HG03159 (cell line): ENCODE measurements around the gene NDUFS2.

Source experiments
- ATAC-seq: cut with Tn5 transposase; IDR thresholded peaks from one replicate; pipeline ENCODE4 v1.9.1; 2021; ENCODE audit warnings: mild to moderate bottlenecking, moderate library complexity; ENCODE audit not compliant: unreplicated experiment

NDUFS2 gene

DNA sequence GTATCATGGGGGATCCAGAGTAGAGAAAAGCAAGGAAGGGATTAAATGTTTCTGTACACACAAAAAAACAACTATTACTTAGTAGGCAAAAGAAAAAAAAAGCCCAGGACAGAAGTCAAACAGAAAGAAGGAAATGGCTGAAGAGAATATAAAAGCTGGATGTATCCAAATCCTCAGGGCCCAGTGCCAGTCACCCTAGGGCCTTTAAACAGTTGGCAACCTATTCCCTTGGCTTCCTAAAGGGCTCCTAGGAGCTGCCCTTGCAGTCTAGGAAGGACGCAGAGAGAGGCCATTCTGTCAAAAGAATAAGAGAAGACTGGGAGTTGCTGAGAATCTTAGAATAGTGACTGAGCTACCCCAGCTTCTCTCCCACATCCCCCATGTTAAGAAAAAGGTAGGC is 29.8 kb upstream of the NDUFS2 start:
- no peak for ATAC-seq

DNA sequence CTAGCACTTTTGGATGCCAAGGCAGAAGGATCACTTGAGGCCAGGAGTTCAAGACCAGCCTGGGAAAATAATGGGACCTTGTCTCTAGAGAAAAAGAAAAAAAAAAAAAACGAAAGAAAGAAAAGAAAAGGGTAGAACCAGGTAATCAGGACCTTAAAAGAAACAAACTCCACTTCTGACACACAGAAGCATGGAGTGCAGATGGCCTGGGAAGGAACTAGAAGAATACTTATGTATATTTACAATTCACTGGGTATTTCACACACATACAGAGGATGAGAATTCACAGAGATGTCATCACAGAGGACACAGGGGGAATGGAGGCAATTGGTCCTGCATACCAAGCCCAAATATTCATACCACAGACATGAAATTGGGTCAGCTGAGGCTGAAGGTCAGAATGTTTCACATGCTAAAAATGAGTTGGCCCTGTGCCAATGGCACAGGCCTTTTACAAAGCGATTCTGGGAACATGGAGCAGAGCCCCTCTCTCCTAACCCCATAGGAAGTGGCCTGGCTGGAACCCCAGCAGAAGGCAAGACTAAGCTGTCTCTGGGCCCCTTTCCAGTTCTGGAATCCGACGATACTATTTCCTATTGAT is 29.3 kb upstream of the NDUFS2 start:
- no peak for ATAC-seq

DNA sequence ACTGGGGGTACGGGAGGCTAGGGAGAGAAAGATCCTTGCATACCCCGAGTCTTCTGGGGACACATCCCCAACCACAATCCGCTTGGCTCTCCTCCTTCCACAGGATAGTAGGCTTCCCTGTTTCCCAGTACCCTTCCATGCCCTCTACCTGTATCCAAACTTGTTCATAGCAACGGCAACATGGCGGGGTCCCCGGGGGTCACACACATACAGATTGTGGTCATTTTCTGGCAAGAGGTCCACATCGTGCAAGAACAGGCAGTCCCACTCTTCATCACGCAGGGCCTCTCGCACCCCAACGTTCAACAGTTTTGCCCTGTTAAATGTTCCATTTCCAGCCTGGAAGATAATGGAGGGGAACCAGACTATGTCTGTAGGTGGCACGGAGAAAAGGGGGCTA is 28.5 kb upstream of the NDUFS2 start:
- ATAC-seq: no peak

DNA sequence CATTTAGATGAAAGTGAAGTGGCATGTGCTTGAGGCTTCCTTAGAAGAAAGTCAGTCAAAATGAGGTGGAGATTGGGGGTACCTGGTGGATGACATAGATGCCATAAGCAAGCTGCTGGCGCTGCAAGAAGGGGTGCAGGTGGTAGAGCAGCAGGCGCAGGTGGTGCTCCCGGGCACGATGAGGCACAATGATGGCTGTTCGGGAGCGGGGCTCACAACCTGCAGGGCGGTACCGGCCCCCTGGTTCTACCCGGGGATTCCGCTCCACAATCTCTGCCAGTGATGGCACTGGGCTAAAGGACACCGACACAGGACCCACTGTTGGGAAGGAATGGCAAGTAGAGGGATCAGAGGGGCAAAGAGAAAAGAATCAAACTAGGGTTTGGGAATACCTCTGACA is 27.3 kb upstream of the NDUFS2 start:
- ATAC-seq: no peak

DNA sequence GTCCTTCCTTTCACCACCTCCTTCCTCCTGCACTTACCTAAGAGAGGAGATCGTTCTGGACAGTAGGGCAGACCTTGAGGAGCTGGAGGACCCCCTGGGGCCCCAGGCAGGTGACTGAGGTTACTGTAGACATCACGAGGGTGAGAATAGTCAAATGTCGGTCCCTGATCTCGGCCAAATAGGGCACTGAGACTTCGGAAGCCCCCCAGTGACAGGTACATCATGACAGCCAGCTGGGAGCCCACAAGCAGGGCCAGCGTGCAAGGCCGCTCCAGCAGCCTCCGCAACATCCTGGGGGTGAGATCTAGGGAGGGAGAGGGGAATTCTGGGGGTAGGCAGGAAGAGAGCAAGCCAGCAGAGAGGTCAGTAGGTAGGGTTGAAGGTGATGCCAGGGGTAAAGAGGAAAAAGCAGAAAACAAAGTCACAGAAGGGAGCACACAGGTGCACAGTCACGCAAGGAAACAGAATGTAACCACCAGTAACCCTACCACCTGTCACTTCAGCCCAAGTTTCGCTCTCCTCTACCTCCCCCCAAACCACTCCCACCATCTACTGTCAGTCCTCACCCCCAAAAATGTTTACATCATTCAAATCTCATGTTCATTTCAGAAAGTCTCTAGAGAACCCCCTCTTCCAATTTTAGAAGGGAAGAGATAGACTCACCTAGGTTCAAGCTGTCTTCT is 26.3 kb upstream of the NDUFS2 start:
- no peak for ATAC-seq

DNA sequence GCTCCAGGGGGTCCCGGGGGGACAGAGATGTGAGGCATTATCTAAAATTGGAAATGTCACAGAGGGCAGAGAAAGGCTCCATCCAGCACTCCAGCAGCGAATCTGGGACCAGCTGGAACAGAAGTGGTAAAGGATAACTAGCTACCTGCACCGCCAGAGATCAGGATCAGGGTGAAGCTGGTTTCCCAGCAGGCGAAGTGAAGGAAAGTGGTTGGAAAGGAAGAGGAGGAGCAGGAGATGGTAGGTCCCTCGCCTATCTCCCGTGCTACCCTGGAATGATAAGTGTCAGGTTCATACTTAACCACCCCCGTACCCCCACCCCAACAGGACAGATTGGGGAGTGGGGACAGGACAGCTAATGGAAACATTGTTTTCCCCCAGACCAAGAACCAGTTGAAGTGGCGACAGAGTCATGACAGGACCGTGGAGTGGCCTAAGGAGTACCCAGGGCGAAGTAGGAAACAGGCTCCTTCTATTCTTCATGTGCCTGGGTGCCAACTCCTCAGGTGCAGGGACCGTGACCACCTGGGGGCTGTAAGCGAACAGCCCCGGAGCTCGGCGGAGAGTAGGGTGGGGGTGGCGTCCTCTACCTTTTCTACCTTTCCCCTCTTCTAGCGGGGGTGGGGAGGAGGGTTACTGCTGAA is 25.6 kb upstream of the NDUFS2 start:
- ATAC-seq: peak; percentile 12

DNA sequence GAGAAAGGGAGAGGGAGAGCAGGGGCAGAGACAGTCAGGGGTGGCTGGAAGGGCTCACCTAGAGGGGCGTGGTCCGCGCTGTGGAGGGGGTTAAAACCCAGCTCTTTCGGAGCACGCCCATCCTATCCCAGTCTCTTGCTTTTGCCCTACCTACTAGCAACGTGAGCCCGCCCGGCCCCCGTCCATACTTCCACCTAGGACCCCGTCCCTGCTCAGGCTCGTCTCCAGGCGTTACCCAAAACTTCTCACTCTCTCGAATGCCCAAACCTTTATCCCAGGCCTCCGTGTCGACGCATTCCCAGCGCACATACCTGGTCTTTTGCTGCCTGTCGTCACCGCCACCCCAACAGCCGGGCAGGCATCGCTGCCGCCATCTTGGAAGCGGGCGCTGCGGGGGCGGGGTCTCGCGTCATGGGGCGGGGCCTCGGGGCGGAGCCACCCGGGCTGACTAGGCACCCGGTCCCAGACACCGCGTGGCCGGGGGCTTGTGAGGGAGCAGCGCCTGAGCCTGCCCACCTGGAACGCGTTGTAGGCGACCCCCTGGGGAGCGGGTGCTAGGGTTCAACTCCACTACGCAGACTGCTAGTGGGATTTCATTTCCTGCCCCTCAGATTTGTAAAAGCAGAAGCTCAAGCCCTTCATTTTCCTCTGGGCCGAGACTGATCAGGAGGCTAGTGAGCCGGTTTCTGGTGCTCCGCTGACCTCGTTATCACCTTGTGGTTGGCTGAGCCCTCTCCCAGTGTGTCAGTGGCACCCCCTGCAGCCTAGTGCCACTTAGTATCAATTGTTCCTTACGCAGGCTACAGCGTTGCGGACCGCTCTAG is 24.8 kb upstream of the NDUFS2 start, which contains the start of gene B4GALT3:
Gene B4GALT3, minus strand, starts transcription at position 396 of the 824 bp plus-strand sequence. CDS start 1,447 bp downstream, outside the sequence.
- ATAC-seq: peak; percentile 65

DNA sequence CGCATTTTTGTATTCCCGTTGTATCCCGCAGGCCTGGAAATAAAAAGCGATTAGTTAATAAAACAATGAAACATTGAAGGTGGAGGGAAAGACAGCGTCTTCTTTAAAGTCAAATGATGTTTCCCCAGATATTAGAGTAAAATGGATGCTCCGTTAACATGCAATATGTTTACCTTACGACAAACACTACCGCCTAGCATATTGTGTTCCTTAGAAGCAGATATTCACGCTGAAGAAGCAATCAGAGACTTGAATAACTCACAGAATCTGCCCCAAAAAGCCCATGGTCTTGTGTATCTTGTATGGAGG is 24.3 kb upstream of the NDUFS2 start:
- ATAC-seq: no peak

DNA sequence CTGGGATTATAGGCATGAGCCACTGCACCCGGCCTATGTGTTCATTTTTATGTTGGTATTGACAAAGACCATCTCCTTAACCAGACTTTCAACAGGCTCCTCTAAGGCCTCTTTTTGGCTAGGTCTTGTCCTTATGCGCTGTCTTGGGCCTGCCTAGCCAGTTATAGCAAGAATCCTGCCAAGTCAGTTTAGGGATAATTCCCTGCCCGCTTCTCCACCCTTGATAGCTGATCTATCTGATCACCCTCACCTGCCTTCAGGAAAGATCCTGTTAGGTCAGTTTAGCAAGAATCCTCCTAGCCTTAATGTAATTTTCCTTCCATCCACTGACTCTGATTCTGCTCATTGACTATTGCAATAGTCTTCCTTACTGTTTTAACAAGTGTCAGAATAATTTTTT is 22.5 kb upstream of the NDUFS2 start:
- ATAC-seq: no peak

DNA sequence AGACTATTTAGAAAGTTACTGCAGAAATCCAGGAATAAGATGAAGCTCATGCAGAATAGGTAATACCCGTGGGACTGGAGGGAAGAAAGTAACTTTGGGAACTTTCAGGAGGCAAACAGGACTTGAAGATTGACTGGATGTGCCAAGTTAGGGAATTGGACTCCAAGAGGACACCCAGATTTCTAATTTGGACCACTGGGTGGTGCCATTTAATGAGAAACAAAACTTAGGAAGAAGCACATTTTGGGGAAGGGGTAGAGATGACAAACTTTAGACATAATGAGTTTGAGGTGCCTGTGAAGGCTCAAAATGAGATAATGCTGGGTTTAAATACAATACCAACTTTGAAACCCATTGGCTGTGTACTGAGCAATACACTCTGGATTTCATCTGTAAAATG is 21.5 kb upstream of the NDUFS2 start:
- no peak for ATAC-seq

DNA sequence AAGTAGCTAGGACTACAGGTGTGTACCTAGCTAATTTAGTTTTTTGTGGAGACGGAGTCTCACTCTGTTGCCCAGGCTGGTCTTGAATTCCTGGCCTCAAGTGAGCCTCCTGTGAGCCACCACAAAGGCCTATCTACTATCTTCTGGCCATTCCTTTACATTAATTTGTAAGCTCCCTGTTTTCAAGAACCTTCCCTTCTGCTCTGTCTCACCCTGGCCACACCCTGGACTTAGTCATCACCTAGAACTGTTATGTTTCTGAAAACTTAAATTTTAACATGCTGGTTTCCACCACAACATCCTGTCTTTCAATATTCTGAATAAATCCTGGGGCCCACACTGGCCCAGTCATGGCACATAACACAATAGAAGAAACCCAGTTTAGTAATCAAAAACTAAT is 20.0 kb upstream of the NDUFS2 start:
- ATAC-seq: peak; percentile 37

DNA sequence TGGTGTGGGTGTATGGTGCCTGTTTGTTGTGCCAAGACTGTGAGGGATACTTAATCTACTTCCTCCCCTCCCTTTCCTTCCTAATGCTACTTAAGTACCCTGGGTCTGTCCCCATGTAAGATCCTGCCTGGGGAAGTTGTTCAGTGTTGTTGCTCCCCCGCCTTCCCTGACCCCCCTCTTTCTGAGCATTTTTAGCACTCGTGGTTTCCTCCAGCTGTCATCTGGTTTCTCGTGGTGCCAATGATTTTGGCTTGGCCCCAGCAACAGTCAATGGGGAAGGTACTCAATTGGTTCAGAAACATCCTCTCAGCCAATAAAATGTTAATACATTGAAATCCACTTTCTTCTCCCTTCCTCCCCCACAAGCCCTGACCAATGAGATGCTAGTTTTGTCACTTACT is 16.9 kb upstream of the NDUFS2 start:
- ATAC-seq: peak; percentile 52

DNA sequence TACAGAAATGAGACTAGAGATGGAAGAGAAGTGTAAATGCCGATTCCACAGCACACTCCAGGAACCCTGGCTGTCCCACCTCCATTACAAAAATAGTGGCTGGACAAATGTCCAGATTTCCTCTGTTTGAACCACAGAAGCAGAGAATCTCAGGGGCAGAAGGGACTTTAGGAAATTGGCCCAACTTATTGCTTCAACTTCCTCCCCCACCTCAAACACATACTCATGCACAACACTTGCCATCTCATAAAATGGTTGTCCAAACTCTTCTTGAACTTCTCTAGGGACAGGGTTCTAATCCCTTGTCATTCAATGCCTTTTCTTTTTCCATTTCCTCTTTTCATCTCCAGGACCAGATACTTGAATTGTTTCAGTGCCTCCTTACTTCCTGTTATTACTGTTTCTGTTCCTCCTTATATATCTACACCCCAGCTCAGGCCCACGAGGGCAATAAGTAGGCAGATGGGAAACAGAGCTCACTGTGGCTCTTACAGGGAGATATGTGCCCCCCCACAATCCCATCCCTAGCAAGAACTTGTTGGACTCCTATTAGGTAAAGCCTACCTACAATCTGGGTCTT is 16.3 kb upstream of the NDUFS2 start:
- ATAC-seq: peak; percentile 23

DNA sequence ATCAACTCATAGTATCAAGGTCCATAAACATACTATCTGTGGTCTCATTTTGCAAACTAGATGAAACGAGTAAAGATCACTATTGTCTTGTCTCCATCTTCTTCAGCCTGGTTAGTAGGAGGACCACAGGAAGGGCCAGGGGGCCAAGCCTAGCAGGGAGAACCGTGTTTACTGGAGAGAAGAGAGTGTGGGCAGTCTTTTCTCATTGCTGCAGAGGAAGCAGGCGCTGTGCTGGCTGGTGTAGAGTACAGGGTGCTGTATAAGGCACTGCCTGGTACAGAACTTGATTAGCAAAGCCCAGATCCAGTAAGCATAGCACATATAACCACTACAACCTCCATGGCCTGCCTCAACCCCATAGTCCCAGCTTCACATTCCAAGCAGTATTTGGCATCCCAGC is 14.9 kb upstream of the NDUFS2 start:
- ATAC-seq: no peak

DNA sequence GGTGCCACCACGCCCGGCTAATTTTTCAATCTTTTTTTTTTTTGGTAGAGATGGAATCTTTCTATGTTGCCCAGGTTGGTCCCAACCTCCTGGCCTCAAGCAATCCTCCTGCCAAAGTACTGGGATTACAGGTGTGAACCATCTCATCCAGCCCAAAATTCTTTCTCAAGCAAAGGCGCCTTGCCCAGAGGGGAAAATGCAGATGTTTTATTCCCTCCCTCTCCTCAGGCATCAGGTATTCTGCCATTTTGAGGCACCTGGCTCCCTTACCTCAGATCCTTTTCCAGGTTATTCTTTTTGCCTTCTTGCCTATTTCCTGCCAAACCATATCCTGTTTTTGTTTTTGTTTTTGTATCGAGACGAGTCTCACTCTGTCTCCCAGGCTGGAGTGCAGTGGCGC is 13.8 kb upstream of the NDUFS2 start:
- ATAC-seq: no peak

DNA sequence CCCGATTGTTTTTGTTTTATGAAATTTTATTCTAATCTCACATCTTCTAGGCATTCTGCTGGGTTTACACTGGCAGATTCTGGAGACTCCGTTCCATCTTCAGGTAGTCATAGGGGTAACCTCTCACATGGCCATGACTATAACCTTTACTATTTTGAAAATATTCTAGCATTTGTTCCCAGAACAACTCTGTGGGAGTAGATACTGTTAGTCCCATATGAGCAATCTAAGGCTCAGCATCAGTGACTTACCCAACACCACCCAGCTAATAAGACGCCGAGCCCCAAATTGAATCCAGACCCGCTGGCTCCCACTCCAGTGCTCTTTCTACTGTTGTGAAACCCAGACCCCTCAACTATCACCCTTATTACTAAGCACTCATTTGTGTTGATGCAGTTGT is 13.1 kb upstream of the NDUFS2 start:
- no peak for ATAC-seq

DNA sequence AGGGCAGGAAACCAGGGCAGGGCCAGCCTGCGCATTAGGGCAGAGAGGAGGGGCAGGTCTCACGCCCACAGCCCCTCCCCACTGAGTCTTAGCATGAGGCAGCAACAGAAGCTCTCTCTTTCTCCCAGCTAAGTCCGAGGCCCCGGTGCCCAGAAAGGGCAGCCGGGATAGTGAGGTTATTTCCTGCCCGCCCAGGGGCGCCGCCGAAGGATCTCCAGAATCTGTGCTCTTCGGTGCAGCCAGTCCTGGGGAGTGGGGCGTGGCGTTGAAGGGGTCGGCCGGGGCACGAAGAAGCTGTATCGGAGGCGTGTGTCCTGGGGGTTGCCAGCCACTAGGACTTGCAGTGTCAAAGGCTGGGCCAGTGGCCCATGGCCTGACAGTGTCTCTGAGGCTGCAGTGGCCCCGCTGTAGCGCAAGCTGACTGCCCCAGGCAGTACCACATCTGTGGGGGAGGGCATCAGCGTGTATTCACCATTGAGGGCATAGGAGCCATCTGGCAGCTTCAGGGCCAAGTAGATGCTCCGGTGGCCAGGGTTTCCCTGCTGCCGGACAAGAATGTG is 11.1 kb upstream of the NDUFS2 start:
- ATAC-seq: no peak

DNA sequence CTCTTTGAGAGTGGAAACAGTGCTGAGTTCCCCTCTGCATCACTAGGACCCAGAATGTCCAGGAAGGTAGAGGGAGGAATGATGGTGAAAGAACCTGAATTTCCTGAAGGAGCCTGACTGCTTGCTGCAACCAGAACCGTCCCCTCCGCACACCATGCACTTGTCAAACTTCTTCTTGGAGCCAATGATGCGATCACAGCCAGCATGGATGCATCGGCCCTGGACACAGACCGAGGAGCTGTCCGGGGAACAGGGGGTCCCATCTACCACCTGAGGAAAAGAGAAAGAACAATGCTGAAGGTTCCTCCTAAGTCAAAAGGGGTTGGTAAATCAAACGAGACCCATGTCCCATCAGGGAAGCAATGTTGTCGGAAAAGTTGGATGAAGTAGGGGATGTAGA is 10.2 kb upstream of the NDUFS2 start:
- ATAC-seq: no peak

DNA sequence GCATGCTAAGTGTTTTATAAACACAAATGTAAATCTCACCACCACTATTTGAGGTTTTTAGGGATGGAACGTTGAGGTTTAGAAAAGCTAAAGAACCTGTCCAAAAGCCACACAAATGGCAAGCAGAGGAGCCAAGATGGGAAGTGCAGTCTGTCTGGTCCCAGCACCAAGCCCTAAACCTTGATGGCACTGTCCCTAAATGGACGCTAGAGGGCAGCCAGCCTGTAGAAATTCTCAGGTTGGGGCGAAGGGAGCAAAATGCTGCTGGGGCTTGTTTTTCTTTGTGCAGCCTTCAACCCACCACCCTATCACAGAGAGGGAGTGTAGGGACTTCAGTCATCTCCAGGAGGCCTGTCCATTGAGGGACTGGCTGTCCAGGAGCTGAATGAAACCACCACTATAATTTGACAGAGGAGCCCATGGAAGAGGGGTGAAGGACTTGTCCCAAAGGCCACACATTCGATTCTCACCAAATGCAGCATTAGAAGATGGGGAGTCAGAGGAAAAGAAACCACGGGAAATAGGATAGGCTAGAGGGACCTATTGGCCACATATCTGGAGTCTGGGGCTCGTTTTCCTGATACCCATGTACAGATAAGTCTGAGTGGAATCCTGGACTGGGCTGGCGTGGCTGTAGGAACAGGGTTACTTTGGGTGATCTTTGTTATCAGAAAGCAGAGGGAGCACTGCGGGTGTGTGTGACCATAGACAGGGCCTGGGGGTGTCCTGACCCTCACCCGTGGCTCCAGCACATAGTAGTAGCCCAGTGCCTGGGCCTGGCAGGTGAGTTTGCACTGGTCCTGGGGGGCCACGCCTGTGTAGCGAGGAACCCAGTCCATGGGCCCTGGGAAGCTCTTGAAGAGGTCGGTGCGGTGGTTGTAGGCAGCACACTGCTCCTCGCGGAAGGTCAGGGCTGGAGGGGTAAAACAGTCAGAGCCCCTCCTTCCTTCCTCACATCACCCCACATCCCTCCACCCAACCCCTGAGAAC is 9.4 kb upstream of the NDUFS2 start:
- ATAC-seq: peak; percentile 65
